SH-SY5Y (cell line): ENCODE data around the gene DIDO1.

Experiments used
- GATA2 ChIP-seq: IDR thresholded peaks from 2 replicates; pipeline ENCODE4 v1.6.1; 2011; ENCODE audit warnings: mild to moderate bottlenecking, low read depth, low read length
- GATA3 ChIP-seq: IDR thresholded peaks from 2 replicates; pipeline ENCODE4 v1.6.1; 2011; ENCODE audit warnings: low read depth, mild to moderate bottlenecking, low read length, moderate library complexity

- no peak for TF ChIP-seq GATA2
- no peak for TF ChIP-seq GATA3
Measured at GRCh38 chr20:62971211-62971949, 45.1 kb upstream of the DIDO1 start.
